ENCODE measurements around the gene DYRK1A.

DNA sequence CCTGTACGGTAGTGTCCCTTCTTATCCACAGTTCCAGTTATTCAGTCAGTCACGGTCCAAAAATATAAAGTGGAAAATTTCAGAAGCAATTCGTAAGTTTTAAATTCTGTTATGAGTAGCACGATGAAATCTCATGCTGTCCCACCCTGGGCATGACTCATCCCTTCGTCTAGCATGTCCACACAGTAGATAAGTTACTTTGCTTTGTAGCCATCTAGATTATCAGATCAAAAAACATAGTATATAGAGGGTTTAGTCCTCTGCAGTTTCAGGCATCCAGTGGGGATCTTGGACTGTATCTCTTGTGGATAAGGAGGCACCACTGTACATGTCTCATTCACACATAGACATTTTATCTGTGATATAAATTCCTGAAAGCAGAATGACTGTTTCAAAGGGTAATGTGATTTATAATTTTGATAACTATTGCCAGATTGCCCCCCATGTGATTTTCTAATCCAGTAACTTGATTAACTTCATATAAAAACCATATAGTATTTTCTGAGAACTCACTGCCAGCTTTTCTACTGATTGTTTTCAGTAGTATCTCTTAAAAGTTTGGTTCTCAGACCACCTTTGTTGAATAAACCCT is 143.3 kb downstream of the DYRK1A start:
- TF ChIP-seq SPI1 (IDR thresholded peaks at IDR 0.05; ENCODE audit: low read depth, low read length): no peak
- no peak for TF ChIP-seq POLR2A (IDR thresholded peaks at IDR 0.05; ENCODE audit: low read depth, low read length)
- no peak for TF ChIP-seq TAF1 (IDR thresholded peaks at IDR 0.05; ENCODE audit: low read depth, low read length)
- TF ChIP-seq POLR2AphosphoS5 (IDR thresholded peaks at IDR 0.05; ENCODE audit: low read depth, low read length): no peak

Data from GM12891 (cell line).